HTR-8/SVneo (cell line): ENCODE measurements around the gene NBEAL1.
"Not testable (repeated sequence)": the region's sequence is repeated elsewhere in the genome, so short reads cannot be mapped to it uniquely, and the experiment has no call there.

Source experiments
- DNase-seq: peaks from one replicate; pipeline ENCODE4 v3.0.0; 2011; ENCODE audit warnings: low spot score, mixed read lengths; ENCODE audit not compliant: insufficient read length
- FAIRE-seq: peaks from 2 replicates; lab custom pipeline; 2011; peaks lifted over from hg19 to GRCh38; lab: Jason Lieb, UNC

NBEAL1 gene

DNA sequence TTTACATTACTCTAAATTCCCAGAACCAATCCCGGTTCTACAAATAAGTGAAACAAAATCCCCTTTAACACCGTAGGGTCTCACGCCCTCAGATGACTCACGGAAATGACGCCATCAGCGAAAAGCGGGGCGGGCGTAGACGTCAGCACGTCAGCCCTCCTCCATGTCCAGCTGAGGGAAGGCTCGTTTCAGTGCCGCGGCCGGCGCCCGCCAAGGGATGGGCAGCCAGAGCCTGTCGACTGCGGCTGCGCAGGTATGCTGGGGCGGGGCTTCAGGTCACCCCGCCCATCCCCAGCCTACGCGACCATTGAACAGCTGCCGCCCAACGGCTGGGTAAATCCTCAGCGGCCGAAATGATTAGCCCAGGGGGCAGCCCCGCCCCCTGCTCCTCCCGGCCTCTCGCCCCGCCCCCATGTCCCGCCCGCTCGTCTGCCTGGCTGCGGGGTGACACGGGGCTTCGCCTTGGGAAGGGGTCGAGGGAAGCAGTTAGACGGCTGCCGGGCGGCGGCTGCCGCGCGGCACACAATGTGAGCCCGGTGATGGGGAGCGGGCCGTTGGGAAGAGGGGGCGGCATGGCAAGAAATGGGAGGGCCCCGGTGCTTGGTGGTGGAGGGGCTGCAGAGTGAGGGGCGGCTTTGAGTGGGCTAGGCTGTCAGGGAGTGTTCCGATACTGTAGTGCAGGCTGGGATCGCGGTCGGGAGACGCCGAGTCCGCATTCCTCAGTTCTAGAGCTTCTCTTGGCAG, at the start of gene NBEAL1:
NBEAL1 (plus strand) TSS at position 420 of the 744 bp plus-strand sequence. CDS start 1,510 bp downstream, outside the sequence.
- FAIRE-seq = peak; percentile 99
- DNase-seq = peak; percentile 96

DNA sequence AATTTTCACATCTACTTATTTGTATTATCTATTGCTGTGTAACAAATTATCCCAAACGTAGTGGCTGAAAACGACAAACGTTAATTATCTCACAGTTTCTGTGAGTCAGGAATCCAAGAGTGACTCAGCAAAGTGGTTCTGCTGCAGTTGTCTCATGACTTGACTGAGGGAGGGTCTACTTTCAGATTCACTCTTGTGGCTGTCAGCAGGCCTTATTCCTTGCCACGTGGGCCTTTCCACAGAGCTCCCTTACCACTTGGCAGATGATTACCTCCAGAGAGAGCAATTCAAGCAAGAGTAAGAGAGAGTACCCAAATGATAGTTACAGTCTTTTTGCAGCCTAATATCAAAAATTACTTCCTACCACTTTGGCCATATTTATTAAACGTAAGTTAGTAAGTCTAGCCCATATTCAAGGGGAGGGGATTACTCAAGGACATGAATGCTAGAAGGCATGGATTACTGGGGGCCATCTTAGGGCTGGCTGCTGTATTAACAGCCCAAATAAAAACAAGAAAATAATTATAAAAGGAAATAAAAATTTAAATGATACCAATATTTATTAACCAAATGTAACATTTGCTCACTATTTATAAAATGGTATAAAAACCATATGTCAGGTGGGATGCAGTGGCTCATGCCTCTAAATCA, 48.7 kb upstream of the NBEAL1 start:
- DNase-seq (peak; percentile 40), FAIRE-seq (no peak)

DNA sequence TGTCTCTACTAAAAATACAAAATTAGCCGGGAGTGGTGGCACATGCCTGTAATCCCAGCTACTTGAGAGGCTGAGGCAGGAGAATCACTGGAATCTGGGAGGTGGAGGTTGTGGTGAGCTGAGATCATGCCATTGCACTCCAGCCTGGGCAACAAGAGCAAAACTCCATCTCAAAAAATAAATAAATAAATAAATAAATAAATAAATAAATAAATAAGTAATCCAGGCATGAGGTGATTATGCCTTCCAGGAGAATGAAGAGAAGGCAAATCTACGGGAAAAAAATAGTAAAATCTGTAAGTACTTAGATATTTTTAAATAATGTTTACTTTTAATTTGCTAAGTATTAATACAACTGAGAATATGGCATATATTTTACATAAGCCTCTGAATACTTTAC, 45.3 kb upstream of the NBEAL1 start:
- FAIRE-seq = not testable (repeated sequence)

DNA sequence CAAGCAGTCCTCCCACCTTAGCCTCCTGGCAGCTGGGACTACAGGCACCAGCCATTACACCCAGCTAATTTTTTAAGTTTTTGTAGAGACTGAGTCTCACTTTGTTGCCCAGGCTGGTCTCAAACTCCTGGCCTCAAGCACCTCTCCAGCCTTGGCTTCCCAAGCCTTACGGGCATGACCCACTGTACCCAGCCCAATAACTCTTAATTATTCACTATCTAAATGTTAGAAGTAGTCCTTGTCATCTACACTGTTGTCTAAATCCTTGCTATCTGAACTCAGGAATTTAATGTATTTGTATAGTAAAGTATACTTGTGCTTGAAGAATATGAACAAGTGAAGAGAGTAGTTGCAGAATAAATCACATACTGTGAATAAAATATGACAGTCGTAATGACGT, 37.9 kb upstream of the NBEAL1 start:
- FAIRE-seq = no peak
- DNase-seq = no peak

More for the DNA sequence above, 45.3 kb upstream of the NBEAL1 start:
- not testable (repeated sequence) for DNase-seq

DNA sequence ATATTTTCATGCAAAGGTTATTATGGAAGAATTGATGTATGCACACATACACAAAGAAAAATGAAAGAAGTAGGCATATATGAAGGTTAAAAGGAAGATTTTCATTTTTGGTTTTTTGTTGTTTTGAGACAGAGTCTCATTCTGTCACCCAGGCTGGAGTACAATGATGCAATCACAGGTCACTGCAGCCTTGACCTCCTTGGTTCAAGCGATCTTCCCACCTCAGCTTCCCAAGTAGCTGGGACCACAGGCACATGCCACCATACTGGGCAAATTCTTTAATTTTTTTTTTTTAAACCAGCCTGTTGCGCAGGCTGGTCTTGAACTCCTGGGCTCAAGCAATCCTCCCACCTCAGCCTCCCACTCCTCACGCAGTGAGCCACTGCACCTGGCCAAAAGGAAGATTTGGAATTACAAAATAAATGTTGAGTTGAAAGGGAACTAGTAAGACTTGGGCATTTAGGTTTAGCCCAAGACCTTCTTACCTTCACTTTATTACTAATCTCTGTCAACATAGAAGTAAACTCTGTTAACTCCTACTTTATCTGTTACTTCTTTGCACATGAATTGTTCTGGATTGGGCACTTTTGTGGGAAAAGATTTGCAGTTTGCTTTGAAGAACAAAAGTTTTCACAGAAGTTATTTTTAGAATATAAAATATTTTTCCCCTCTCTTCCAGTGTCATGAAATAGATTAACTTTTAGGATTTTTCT, 31.7 kb upstream of the NBEAL1 start:
- FAIRE-seq (no peak), DNase-seq (no peak)

DNA sequence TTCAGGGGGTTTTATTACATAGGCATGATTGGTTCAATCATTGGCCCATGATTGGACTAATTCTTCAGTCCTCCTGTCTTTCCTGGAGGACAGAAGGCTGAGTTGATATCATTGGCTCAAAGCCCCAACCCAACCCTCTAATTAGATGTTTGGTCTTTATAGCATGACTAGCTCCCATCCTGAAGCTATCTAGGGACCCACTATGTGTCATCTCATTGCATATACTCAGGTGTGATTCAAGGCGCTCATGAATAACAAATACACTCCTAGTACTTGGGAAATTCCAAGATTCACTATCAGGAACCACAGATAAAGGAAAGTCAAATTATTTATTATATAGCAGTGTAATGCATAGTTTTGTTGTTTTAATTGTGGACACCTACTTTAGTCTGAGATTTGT, 24.9 kb upstream of the NBEAL1 start:
- FAIRE-seq = no peak

DNA sequence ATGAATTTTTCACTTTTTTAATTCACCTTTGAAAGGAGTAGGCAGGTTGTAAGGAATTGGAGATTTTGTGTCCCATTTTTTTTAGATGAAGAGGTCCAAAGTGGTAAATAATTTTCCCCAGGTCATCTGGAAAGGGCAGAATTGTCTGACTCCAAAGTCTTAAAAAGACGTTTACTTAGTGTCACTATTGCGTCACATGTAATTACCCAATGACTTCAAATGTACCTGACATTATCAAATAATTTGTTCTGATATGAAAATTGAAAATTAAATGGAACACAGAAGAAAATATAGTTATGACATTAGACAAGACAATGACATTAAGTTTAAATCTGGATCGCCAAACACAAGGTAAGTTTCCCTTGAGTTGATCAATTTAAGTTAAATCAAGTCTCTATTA, 24.2 kb upstream of the NBEAL1 start:
- FAIRE-seq (no peak), DNase-seq (no peak)

More for the DNA sequence above, 24.9 kb upstream of the NBEAL1 start:
- DNase-seq = no peak

DNA sequence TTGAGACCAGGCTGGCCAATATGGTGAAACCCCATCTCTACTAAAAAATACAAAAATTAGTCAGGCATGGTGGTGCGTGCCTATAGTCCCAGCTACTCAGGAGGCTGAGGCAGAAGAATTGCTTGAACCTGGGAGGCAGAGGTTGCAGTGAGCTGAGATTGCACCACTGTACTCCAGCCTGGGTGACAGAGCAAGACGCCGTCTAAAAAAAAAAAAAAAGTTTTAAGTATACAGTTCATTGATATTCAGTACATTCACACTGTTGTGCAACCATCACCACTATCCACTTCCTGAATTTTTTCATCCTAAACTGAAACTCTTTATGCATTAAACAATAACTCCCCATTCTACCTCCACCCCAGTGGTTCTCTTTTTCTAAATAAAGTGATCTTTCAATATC, 17.6 kb upstream of the NBEAL1 start:
- DNase-seq, FAIRE-seq: not testable (repeated sequence)

DNA sequence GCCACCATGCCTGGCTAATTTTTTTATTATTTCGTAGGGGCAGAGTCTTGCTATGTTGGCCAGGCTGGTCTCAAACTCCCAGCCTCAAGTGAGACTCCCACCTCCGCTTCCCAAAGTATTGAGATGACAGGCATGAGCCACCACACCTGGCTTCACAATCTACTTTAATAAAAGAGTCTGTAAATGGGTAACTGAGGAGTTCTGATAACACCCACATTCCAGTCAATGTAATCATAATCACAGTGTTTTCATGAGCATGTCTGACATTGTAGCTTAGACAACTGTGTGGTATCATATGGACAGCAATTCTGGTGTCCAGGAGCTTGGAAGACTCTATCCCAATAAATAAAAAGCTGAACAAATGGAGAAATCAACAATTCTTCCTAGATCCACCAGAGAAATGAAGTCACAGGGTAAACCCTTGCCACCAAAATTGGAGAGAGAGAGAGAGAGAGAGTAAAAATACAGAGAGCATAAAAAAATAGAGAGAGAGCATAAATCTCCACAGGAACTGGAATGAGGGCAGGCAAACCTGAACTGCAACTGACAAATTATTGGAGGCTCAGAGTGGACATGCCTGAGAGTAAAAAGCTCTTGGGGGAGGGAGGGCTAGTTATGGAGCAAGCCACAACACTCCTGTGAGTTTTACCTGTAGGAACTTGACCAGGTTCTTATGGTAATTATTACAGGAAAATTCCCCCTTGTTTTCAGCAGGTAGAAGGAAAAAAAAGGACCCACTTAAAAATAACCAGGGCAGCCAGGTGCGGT, 12.4 kb upstream of the NBEAL1 start:
- DNase-seq (no peak), FAIRE-seq (no peak)

DNA sequence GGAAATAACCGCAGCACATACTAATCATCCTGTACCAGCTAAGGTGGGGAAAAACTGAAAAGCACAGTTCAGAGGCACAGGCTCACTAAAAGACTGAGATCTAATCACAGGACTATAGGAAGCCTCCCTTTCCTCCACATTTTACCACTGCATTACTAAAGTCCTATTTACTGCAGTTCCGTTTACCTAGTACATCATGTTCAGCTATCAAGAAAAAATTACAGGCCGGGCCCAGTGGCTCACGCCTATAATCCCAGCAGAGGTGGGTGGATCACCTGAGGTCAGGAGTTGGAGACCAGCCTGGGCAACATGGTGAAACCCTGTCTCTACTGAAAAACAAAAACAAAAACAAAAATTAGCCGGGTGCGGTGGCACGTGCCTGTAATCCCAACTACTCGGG, 11.0 kb upstream of the NBEAL1 start:
- DNase-seq = no peak
- no peak for FAIRE-seq

DNA sequence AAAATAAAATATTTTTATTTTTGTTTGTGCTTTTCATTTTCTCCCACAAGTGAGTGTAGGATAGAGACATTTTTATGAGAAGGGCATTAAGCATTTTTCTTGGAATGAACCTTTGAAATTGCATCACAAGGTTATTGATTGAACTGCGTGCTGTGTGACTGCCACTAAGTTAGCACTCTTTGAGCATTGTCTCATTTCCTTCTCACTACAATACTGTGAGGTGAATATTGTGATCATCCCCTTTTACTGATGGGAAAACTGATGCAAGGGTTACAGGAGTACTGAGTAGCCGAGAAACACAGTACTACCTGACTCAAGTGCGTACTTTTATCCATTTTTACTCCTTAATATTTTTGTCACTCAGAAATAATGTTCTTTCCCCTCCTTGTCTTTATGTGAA, 2.0 kb downstream of the NBEAL1 start:
- DNase-seq = no peak
- FAIRE-seq = no peak

DNA sequence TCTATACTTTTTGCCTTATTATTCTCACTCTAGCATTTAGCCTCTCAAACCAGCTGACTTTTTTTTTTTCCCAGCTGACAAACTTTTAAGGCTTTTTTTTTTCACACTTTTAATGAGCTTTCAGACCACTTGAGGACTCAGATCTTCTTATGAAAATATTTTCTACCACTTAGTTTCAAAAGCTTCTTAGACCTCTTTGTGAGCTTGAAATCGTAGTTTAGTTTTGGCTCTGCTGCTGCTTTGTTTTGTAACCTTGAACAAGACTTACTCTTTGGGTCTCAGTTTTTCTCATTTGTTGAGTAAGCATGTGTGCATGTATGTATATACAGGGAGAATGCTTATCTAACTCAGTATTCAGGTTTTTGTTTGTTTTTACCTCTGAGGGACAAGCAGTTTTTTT, 3.5 kb downstream of the NBEAL1 start:
- DNase-seq (no peak), FAIRE-seq (no peak)

DNA sequence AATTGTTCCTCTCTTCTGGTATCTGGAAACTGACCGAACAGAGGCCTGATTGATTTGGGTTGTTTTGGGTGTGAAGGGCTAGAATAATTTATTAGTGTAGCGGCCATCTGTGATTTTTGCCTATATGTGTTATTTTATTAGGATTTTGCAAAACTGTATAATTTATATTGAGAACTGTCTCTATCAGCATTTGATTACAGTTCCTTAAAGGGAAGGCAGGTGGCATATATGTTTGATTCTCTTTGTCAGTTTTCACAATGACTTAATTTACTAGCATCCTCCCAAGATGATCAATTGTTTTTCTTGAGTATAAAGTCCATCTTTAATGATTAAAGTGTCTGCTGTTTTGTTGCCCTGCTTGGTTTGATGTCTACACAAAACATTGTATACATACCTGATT, 4.5 kb downstream of the NBEAL1 start:
- DNase-seq (no peak), FAIRE-seq (no peak)

DNA sequence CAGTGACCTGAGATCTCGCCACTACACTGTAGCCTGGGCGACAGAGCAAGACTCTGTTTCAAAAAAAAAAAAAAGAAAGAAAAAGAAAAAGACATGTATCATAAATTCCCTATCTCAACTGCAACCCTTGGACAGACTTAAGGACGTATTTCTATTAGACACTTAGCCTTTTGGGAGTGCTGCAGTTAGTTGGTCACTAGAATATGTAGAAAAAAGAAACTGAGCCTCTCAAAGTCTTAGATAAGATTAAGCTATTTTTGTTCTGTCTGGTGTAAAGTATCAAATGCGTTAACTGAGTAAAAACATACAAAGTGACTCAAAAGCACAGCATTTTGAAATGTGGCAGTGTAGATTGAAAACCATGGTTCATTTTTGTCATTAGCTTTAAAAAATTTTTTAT, 7.3 kb downstream of the NBEAL1 start:
- DNase-seq (no peak), FAIRE-seq (no peak)

DNA sequence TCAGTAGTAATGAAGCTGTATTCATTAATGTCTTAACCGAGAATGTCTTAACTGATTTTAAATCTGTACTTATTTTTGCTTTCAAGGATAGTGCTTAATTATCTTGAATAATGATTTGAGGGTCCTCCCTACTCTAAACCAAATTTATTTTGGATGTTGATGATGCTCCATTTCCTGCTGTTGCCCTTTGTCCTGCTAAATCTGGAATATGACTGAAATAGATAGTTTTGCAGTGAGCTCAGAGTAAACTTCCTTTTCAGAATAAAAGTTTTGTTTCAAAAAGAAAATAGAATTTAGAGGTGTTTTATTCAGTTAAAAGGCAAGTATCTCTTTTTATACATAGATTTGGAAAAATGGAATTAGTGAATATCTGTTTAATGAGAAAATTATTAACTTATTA, 8.1 kb downstream of the NBEAL1 start:
- no peak for DNase-seq
- FAIRE-seq = no peak

DNA sequence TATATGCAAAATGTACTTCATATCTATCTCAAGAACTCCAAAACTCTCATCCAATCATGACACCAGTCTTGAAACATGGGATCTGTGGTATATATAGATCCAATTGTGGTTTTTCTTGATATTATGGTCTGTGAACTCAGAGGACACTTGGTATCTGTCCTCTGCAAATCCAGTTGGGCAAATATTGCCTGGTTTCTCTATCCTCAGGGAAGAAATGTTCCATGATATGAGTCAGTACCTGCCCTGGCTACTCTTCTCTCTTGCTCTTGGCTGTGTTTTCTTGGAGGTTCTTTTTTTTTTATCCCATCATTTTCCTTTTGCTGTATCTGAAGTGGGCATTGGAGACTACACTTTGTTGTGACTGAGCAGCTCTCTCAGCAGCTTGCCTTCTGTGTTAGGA, 10.9 kb downstream of the NBEAL1 start:
- DNase-seq = no peak
- FAIRE-seq = no peak

DNA sequence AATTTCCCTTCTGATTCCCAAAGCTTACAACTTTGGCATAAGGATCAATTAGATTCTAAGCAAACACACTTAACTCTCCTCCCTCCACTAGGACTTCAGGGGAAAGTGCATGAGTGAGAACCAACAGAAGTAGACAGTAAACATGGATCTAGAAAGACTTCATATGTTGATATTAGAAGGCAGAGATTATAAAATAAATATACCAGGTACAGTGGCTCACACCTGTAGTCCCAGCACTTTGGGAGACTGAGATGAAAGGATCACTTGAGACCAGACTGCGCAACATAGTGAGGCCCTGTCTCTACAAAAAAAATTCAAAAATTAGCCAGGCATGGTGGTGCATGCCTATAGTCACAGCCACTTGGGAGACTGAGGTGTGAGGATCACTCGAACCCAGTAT, 15.9 kb downstream of the NBEAL1 start:
- FAIRE-seq (no peak), DNase-seq (no peak)

DNA sequence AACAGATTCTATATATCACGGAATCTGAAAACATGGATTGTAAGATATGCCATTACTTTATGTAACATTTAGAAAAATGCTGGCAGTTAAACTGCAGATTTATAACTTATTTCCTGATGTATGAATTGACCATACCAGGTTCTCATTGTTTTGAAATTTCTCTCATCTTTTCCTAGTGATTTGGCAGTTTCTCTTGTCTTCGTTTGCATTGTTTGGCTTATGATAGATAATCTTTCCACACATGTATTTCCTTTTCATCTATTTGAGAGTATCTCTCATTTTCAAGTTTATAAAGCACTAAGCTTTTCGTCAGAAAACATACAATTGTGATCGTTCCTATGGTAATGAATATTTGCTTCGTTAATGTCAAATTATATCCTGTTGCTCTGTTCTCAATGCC, 16.3 kb downstream of the NBEAL1 start:
- no peak for DNase-seq
- FAIRE-seq = no peak

DNA sequence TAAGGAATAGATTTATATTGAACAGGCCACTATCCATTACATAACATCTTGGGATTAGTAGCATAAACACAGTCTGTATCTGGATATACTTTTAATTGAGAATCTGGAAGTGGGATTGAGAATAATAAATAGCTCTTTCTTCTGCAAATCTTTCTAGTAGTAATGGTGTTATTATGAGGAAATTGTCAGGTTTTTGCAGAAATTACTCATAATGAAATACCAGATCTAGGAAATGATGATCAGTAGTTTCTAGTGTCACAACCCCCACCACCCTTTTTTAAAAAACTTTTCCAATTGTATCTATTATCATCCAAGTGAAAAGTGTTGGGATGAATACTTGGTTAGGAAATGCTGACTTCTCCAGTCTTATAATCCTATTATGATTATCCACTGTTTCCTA, 18.7 kb downstream of the NBEAL1 start:
- DNase-seq (no peak), FAIRE-seq (no peak)

DNA sequence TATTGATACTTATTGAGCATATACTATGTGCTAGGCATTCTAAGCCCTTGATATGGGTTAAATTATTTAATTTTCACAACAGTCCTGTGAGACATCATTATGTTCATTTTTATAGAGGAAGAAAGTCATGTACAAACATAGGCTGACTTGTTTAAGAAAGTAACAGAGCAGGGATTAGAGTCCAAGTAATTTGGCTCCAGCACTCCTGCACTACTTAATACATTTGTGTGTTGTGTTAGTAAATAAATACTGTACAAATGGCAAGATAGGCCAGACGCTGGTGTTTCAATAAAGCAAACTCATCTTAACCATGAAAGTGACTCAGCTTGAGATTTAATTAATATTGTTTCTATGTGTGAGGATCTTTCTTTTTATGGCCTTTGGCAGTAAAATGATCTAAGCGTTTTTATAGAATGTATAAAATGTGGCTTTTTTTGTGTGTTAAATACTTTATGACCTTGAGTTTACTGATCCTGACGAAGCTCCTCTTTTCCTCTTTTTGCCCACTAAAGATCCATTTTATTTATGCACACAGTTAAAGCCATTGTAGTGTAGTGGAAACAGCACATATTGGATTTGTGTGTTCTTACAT, 21.3 kb downstream of the NBEAL1 start:
- no peak for FAIRE-seq

More for the DNA sequence above, 21.3 kb downstream of the NBEAL1 start:
- no peak for DNase-seq
